HepG2 (cell line): ENCODE results near the gene VAC14. TPM values are rescaled to one million over a fixed set of nuclear protein-coding genes. Genes with fewer than 3 reads are reported as not detected.

ENCODE experiments used
- ATAC-seq: fragments of 200-7000 bp; cut with Tn5 transposase; 3 replicates; pipeline ENCODE4 v1.9.1; 2020; ENCODE audit warnings: mild to moderate bottlenecking, moderate library complexity
- BruUV-seq: library from RNA; stranded (reverse); fragments of 400-500 nt; replicated peaks from 2 replicates; lab custom pipeline; 2021; lab: Mats Ljungman, UMichigan
- CTCF ChIA-PET: fragments of 300-600 bp; formaldehyde crosslinking; extraction: SDS; loops from one replicate; lab custom pipeline; 2021; ENCODE audit warnings: low total read pairs, inconsistent platforms, low intra/inter-chr PET ratio; lab: Yijun Ruan, JAX
- POLR2A ChIA-PET: fragments of 350-600 bp; sonication (Branson Sonifier 250); formaldehyde crosslinking; loops from one replicate; lab custom pipeline; 2020; ENCODE audit warnings: antibody characterized with exemption, inconsistent platforms; lab: Yijun Ruan, JAX
- DNase-seq: peaks from one replicate; pipeline ENCODE4 v3.0.0-alpha.2; 2015; ENCODE audit warnings: low spot score
- FAIRE-seq: peaks from 3 replicates; lab custom pipeline; 2011; peaks lifted over from hg19 to GRCh38; lab: Jason Lieb, UNC
- H2AFZ ChIP-seq: one replicate; pipeline ENCODE4 v1.6.1; 2011; ENCODE audit warnings: low read length, inconsistent platforms
- H3K27ac ChIP-seq: fragments of 300-600 bp; 3 replicates; pipeline ENCODE4 v1.8.0; 2011; ENCODE audit warnings: mixed run types, mild to moderate bottlenecking, mixed read lengths, low read length, inconsistent platforms; ENCODE audit not compliant: insufficient read depth; ENCODE audit errors: extremely low read length
- H3K27me3 ChIP-seq, 2 experiments: fragments of 200-600 bp in 1 of 2; 2 replicates in 1 of 2; 3 replicates in 1 of 2; pipeline versions ENCODE4 v1.6.0 to v1.8.0; 2011; ENCODE audit warnings: low read length in 2 of 2, mild to moderate bottlenecking in 2 of 2, moderate library complexity in 2 of 2, inconsistent platforms in 1 of 2; ENCODE audit not compliant: insufficient read depth in 2 of 2, control insufficient read depth in 1 of 2
- H3K36me3 ChIP-seq, 2 experiments: fragments of 200-600 bp in 1 of 2; replicated peaks in 1 of 2; 2 replicates in 1 of 2; 3 replicates in 1 of 2; pipeline versions ENCODE4 v1.5.1 to v1.8.0; 2011; ENCODE audit warnings: low read length in 2 of 2, inconsistent platforms in 1 of 2; ENCODE audit not compliant: insufficient read depth in 2 of 2, control insufficient read depth in 1 of 2
- H3K4me1 ChIP-seq: 2 replicates; pipeline ENCODE4 v1.5.1; 2012; ENCODE audit warnings: low read length, inconsistent platforms; ENCODE audit not compliant: insufficient read depth
- H3K4me2 ChIP-seq: 2 replicates; pipeline ENCODE4 v1.6.0; 2011; ENCODE audit warnings: low read depth, low read length, inconsistent platforms
- H3K4me3 ChIP-seq, 3 experiments: fragments of 200-600 bp in 1 of 3; sonication (generic), shearing (Covaris generic) in 1 of 3; replicated peaks in 1 of 3; 2 replicates each; pipeline ENCODE4 v1.5.1; 2011 to 2016; ENCODE audit warnings: low read length in 3 of 3, inconsistent platforms in 2 of 3, low read depth in 2 of 3, mild to moderate bottlenecking in 2 of 3, control low read depth in 1 of 3, mixed read lengths in 1 of 3; ENCODE audit not compliant: insufficient read depth in 1 of 3
- H3K79me2 ChIP-seq: one replicate; pipeline ENCODE4 v1.6.1; 2011; ENCODE audit warnings: low read length, inconsistent platforms; ENCODE audit not compliant: insufficient read depth
- H3K9ac ChIP-seq: 2 replicates; pipeline ENCODE4 v1.6.0; 2011; ENCODE audit warnings: mild to moderate bottlenecking, low read depth, low read length, inconsistent platforms; ENCODE audit not compliant: insufficient read depth
- H3K9me3 ChIP-seq: 2 replicates; pipeline ENCODE4 v1.5.1; 2012; ENCODE audit warnings: mild to moderate bottlenecking, low read length
- H4K20me1 ChIP-seq: 2 replicates; pipeline ENCODE4 v1.6.0; 2011; ENCODE audit warnings: inconsistent platforms, mild to moderate bottlenecking, low read length, moderate library complexity; ENCODE audit not compliant: insufficient read depth
- JUNB ChIP-seq: sonication (generic); formaldehyde crosslinking; IDR thresholded peaks from 2 replicates; pipeline ENCODE4 v1.8.0; 2022; ENCODE audit warnings: missing genetic modification reagents, mild to moderate bottlenecking, borderline replicate concordance
- NFYB ChIP-seq: sonication (generic); formaldehyde crosslinking; IDR thresholded peaks from 2 replicates; pipeline ENCODE4 v1.4.0; 2020; ENCODE audit warnings: missing genetic modification reagents
- TBX2 ChIP-seq: sonication (generic); formaldehyde crosslinking; IDR thresholded peaks from 2 replicates; pipeline ENCODE4 v1.5.0; 2020; ENCODE audit warnings: missing genetic modification reagents, mild to moderate bottlenecking, borderline replicate concordance
- ZBTB38 ChIP-seq: sonication (generic); formaldehyde crosslinking; IDR thresholded peaks from 2 replicates; pipeline ENCODE4 v1.5.1; 2020; ENCODE audit warnings: mild to moderate bottlenecking, missing genetic modification reagents
- ZFX ChIP-seq: sonication (generic); formaldehyde crosslinking; IDR thresholded peaks from 2 replicates; pipeline ENCODE4 v1.4.0; 2020; ENCODE audit warnings: mild to moderate bottlenecking, low read depth, missing genetic modification reagents, moderate library complexity
- ZNF138 ChIP-seq: sonication (generic); formaldehyde crosslinking; IDR thresholded peaks from 2 replicates; pipeline ENCODE4 v1.5.0; 2020; ENCODE audit warnings: mild to moderate bottlenecking, low read depth, missing genetic modification reagents
- ZNF616 ChIP-seq: sonication (generic); formaldehyde crosslinking; IDR thresholded peaks from 2 replicates; pipeline ENCODE4 v1.5.0; 2020; ENCODE audit warnings: low read depth, mild to moderate bottlenecking, missing genetic modification reagents
- WGBS: methylation state at CpG from one replicate; pipeline ENCODE4 v1.1.6; 2017; ENCODE audit warnings: low lambda C conversion rate; 5-methylcytosine and 5-hydroxymethylcytosine counted together
- in situ Hi-C: cut with HindIII; loops from 2 replicates; pipeline ENCODE4 v1.10.0; 2017; ENCODE audit warnings: low pct_unique_long_range_greater_than_20kb; ENCODE audit not compliant: extremely low pct_ligation_motif_present
- intact Hi-C: fragments of 100-400 bp; cut with micrococcal nuclease; formaldehyde crosslinking; loops from one replicate; pipeline ENCODE4 v1.10.0; 2022; ENCODE audit not compliant: unreplicated experiment
- polyA plus RNA-seq, 8 experiments: library from polyadenylated mRNA; depleted of rRNA in 3 of 8; stranded (reverse) in 7 of 8; unstranded in 1 of 8; fragments of >200 nt; fragmentation: Illumina TruSeq in 4 of 8; extraction: Trizol in 4 of 8; gene quantifications; 2 replicates each; pipeline versions ENCODE4 v1.2.1 to v1.2.3, GENCODE V29; 2011 to 2016; ENCODE audit warnings: low read depth in 4 of 8, missing spikeins in 1 of 8, mixed read lengths in 1 of 8; ENCODE audit not compliant: insufficient read depth in 1 of 8
- total RNA-seq, 5 experiments: library from RNA; depleted of rRNA; stranded (reverse); fragments of >200 nt; fragmentation: Illumina TruSeq; extraction: Trizol; gene quantifications; 2 replicates each; pipeline ENCODE4 v1.2.3, GENCODE V29; 2016; ENCODE audit warnings: low read depth in 1 of 5
- TF ChIP-seq, protein P1 (sequence below): sonication (generic); formaldehyde crosslinking; IDR thresholded peaks from 2 replicates; pipeline ENCODE4 v1.8.1; 2023; ENCODE audit warnings: mild to moderate bottlenecking, missing genetic modification reagents
- TF ChIP-seq, protein P2 (sequence below): sonication (generic); formaldehyde crosslinking; IDR thresholded peaks from 2 replicates; pipeline ENCODE4 v1.5.1; 2020; ENCODE audit warnings: mild to moderate bottlenecking, missing genetic modification reagents, moderate library complexity
- TF ChIP-seq, protein P3 (sequence below): sonication (generic); formaldehyde crosslinking; IDR thresholded peaks from 2 replicates; pipeline ENCODE4 v1.4.0; 2020; ENCODE audit warnings: missing genetic modification reagents
- TF ChIP-seq, protein P4 (sequence below): sonication (generic); formaldehyde crosslinking; IDR thresholded peaks from 2 replicates; pipeline ENCODE4 v1.5.0; 2020; ENCODE audit warnings: missing genetic modification reagents
- TF ChIP-seq, protein P5 (sequence below): sonication (generic); formaldehyde crosslinking; conservative IDR thresholded peaks from 2 replicates; pipeline ENCODE4 v1.8.1; 2023; ENCODE audit warnings: missing genetic modification reagents

Gene VAC14
- total and polyA plus RNA-seq, 2 of the 13 experiments (the other 11 are each of a cell fraction or from before 2014, with no cell fraction given): 23.5 to 24.6 TPM

DNA sequence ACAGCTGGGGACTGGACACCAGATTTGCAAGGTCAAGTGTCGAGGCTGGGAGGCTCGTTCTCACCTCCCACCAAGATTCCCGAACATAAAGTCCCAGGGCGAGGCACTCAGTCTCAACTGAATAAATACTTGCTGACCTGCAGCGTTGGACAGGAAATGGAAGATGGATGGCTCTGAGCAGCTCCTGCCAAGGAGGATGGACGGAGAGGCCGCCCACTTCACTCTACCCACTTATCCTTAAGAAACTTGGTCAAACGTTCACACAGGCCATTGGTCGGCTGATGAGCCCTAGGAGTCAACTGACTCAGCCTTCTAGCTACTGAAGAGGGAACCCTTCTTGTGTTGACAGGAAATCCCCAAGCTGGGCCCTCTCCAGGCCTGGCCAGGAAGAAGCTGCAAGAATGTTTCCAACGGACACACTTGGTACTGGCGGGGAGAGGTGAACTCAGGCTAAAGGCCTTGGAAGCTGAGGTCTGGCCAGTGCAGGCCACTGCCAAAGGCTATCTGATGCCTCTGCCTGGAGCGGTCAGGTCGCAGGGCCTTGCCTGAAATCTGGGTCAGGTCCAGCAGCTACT is 50.0 kb downstream of the VAC14 start:
- ChIA-PET POLR2A (interaction anchor here (0.9 to 2.2 kb wide), 5 partner anchors 10 to 70 kb away, joined by 3 to 11 read pairs (median 4); no protein-coding TSS in a partner anchor), CTCF (no interaction called here)
- 95% methylated on average over 13 of the region's 13 CpGs for WGBS
- intact Hi-C loops: no loop called here
- Histone ChIP-seq H4K20me1 (no peaks in the 10 kb centered on the region), H3K27ac (no peak overlapping the region), H3K4me2 (no peak overlapping the region), H3K4me1 (peaks cover 45% of the 10 kb centered on the region), H3K4me3 (no peak overlapping the region), H3K27me3 (no peaks in the 10 kb centered on the region), H3K36me3 (peaks cover 2 to 4% of the 10 kb centered on the region in 2 experiments; a peak in 4 of 5 replicates), H2AFZ (no peak overlapping the region)
- in situ Hi-C loops: no loop called here
- BruUV-seq: no TSS peak
- DNase-seq: no peak
- no peak for FAIRE-seq
- ATAC-seq: no peak
- TF ChIP-seq ZBTB38 (CRISPR knock-in tag): 0 out of 2 replicates have a peak, but pooled peaks have one; percentile 30
- TF ChIP-seq JUNB (CRISPR knock-in tag): no peak
- TF ChIP-seq NFYB (CRISPR knock-in tag): no peak
- TF ChIP-seq, protein P1, sequence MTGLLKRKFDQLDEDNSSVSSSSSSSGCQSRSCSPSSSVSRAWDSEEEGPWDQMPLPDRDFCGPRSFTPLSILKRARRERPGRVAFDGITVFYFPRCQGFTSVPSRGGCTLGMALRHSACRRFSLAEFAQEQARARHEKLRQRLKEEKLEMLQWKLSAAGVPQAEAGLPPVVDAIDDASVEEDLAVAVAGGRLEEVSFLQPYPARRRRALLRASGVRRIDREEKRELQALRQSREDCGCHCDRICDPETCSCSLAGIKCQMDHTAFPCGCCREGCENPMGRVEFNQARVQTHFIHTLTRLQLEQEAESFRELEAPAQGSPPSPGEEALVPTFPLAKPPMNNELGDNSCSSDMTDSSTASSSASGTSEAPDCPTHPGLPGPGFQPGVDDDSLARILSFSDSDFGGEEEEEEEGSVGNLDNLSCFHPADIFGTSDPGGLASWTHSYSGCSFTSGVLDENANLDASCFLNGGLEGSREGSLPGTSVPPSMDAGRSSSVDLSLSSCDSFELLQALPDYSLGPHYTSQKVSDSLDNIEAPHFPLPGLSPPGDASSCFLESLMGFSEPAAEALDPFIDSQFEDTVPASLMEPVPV: no peak
- TF ChIP-seq, protein P2, sequence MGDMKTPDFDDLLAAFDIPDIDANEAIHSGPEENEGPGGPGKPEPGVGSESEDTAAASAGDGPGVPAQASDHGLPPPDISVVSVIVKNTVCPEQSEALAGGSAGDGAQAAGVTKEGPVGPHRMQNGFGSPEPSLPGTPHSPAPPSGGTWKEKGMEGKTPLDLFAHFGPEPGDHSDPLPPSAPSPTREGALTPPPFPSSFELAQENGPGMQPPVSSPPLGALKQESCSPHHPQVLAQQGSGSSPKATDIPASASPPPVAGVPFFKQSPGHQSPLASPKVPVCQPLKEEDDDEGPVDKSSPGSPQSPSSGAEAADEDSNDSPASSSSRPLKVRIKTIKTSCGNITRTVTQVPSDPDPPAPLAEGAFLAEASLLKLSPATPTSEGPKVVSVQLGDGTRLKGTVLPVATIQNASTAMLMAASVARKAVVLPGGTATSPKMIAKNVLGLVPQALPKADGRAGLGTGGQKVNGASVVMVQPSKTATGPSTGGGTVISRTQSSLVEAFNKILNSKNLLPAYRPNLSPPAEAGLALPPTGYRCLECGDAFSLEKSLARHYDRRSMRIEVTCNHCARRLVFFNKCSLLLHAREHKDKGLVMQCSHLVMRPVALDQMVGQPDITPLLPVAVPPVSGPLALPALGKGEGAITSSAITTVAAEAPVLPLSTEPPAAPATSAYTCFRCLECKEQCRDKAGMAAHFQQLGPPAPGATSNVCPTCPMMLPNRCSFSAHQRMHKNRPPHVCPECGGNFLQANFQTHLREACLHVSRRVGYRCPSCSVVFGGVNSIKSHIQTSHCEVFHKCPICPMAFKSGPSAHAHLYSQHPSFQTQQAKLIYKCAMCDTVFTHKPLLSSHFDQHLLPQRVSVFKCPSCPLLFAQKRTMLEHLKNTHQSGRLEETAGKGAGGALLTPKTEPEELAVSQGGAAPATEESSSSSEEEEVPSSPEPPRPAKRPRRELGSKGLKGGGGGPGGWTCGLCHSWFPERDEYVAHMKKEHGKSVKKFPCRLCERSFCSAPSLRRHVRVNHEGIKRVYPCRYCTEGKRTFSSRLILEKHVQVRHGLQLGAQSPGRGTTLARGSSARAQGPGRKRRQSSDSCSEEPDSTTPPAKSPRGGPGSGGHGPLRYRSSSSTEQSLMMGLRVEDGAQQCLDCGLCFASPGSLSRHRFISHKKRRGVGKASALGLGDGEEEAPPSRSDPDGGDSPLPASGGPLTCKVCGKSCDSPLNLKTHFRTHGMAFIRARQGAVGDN: 0 out of 2 replicates have a peak, but pooled peaks have one; percentile 23
- TF ChIP-seq TBX2 (CRISPR knock-in tag): no peak; the same call in 1 of the 2 replicates
- 0 out of 2 replicates have a peak, but pooled peaks have one; percentile 12 for TF ChIP-seq ZFX
- TF ChIP-seq, protein P3, sequence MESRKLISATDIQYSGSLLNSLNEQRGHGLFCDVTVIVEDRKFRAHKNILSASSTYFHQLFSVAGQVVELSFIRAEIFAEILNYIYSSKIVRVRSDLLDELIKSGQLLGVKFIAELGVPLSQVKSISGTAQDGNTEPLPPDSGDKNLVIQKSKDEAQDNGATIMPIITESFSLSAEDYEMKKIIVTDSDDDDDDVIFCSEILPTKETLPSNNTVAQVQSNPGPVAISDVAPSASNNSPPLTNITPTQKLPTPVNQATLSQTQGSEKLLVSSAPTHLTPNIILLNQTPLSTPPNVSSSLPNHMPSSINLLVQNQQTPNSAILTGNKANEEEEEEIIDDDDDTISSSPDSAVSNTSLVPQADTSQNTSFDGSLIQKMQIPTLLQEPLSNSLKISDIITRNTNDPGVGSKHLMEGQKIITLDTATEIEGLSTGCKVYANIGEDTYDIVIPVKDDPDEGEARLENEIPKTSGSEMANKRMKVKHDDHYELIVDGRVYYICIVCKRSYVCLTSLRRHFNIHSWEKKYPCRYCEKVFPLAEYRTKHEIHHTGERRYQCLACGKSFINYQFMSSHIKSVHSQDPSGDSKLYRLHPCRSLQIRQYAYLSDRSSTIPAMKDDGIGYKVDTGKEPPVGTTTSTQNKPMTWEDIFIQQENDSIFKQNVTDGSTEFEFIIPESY: no peak
- TF ChIP-seq ZNF616 (CRISPR knock-in tag): no peak
- TF ChIP-seq, protein P4, sequence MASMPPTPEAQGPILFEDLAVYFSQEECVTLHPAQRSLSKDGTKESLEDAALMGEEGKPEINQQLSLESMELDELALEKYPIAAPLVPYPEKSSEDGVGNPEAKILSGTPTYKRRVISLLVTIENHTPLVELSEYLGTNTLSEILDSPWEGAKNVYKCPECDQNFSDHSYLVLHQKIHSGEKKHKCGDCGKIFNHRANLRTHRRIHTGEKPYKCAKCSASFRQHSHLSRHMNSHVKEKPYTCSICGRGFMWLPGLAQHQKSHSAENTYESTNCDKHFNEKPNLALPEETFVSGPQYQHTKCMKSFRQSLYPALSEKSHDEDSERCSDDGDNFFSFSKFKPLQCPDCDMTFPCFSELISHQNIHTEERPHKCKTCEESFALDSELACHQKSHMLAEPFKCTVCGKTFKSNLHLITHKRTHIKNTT: no peak
- 0 out of 2 replicates have a peak, but pooled peaks have one; percentile 45 for TF ChIP-seq ZNF138 (CRISPR knock-in tag)
- TF ChIP-seq, protein P5, sequence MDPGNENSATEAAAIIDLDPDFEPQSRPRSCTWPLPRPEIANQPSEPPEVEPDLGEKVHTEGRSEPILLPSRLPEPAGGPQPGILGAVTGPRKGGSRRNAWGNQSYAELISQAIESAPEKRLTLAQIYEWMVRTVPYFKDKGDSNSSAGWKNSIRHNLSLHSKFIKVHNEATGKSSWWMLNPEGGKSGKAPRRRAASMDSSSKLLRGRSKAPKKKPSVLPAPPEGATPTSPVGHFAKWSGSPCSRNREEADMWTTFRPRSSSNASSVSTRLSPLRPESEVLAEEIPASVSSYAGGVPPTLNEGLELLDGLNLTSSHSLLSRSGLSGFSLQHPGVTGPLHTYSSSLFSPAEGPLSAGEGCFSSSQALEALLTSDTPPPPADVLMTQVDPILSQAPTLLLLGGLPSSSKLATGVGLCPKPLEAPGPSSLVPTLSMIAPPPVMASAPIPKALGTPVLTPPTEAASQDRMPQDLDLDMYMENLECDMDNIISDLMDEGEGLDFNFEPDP (CRISPR knock-in tag): no peak
- TF ChIP-seq, all 625 proteins: peak for 4
- no peak overlapping the region for H3K9ac ChIP-seq
- no peaks in the 10 kb centered on the region for H3K79me2 ChIP-seq
- H3K9me3 ChIP-seq: no peaks in the 10 kb centered on the region
